ENCODE results near the gene METTL24.

Gene METTL24

GRCh38 chr6:110232450-110232849 is 125.7 kb downstream of the METTL24 start:
- no peak overlapping the region for H3K4me3 ChIP-seq (ENCODE audit: low read depth, low read length)
- H3K27me3 ChIP-seq (ENCODE audit: control insufficient read depth, insufficient read depth, low read length): no peaks in the 10 kb centered on the region
- no peaks in the 10 kb centered on the region for H3K4me1 ChIP-seq (ENCODE audit: control insufficient read depth, insufficient read depth, low read length)
- no peak overlapping the region for H3K9ac ChIP-seq (ENCODE audit: low read length)
- H3K36me3 ChIP-seq (ENCODE audit: control insufficient read depth, insufficient read depth, low read length): peaks cover 19% of the 10 kb centered on the region
- no peak overlapping the region for H3K27ac ChIP-seq (ENCODE audit: low read depth, low read length)
- no peaks in the 10 kb centered on the region for H3K9me3 ChIP-seq (ENCODE audit: control insufficient read depth, insufficient read depth, low read depth, low read length)

GRCh38 chr6:110226261-110226660 is 131.9 kb downstream of the METTL24 start:
- H3K27me3 ChIP-seq (ENCODE audit: control insufficient read depth, insufficient read depth, low read length): no peaks in the 10 kb centered on the region
- H3K4me3 ChIP-seq (ENCODE audit: low read depth, low read length): no peak overlapping the region
- no peaks in the 10 kb centered on the region for H3K9me3 ChIP-seq (ENCODE audit: control insufficient read depth, insufficient read depth, low read depth, low read length)
- H3K27ac ChIP-seq (ENCODE audit: low read depth, low read length): no peak overlapping the region
- no peak overlapping the region for H3K9ac ChIP-seq (ENCODE audit: low read length)
- H3K36me3 ChIP-seq (ENCODE audit: control insufficient read depth, insufficient read depth, low read length): peaks cover 37% of the 10 kb centered on the region
- H3K4me1 ChIP-seq (ENCODE audit: control insufficient read depth, insufficient read depth, low read length): no peaks in the 10 kb centered on the region

- Histone ChIP-seq H3K36me3 (ENCODE audit: control insufficient read depth, insufficient read depth, low read length) (peaks cover 54% of the 10 kb centered on the region), H3K4me3 (ENCODE audit: low read depth, low read length) (no peak overlapping the region), H3K27ac (ENCODE audit: low read depth, low read length) (no peak overlapping the region)
Observed at GRCh38 chr6:110221738-110222137, 136.4 kb downstream of the METTL24 start.

GRCh38 chr6:110217266-110217665 is 140.9 kb downstream of the METTL24 start:
- Histone ChIP-seq H3K9me3 (ENCODE audit: control insufficient read depth, insufficient read depth, low read depth, low read length) (no peaks in the 10 kb centered on the region), H3K4me3 (ENCODE audit: low read depth, low read length) (no peak overlapping the region), H3K27ac (ENCODE audit: low read depth, low read length) (0 out of 2 replicates have a peak overlapping the region, but pooled peaks have one; percentile 13), H3K27me3 (ENCODE audit: control insufficient read depth, insufficient read depth, low read length) (no peaks in the 10 kb centered on the region), H3K4me1 (ENCODE audit: control insufficient read depth, insufficient read depth, low read length) (0 out of 2 replicates have a peak, but pooled peaks cover 3% of the 10 kb centered on the region), H3K36me3 (ENCODE audit: control insufficient read depth, insufficient read depth, low read length) (peaks cover 68% of the 10 kb centered on the region), H3K9ac (ENCODE audit: low read length) (no peak overlapping the region)

More at GRCh38 chr6:110221738-110222137, 136.4 kb downstream of the METTL24 start:
- Histone ChIP-seq H3K27me3 (ENCODE audit: control insufficient read depth, insufficient read depth, low read length) (no peaks in the 10 kb centered on the region), H3K9ac (ENCODE audit: low read length) (no peak overlapping the region), H3K4me1 (ENCODE audit: control insufficient read depth, insufficient read depth, low read length) (0 out of 2 replicates have a peak, but pooled peaks cover 3% of the 10 kb centered on the region), H3K9me3 (ENCODE audit: control insufficient read depth, insufficient read depth, low read depth, low read length) (no peaks in the 10 kb centered on the region)

GRCh38 chr6:110216140-110216539 is 142.0 kb downstream of the METTL24 start:
- Histone ChIP-seq H3K4me3 (ENCODE audit: low read depth, low read length) (no peak overlapping the region), H3K9me3 (ENCODE audit: control insufficient read depth, insufficient read depth, low read depth, low read length) (no peaks in the 10 kb centered on the region), H3K9ac (ENCODE audit: low read length) (no peak overlapping the region), H3K36me3 (ENCODE audit: control insufficient read depth, insufficient read depth, low read length) (peaks cover 74% of the 10 kb centered on the region), H3K27ac (ENCODE audit: low read depth, low read length) (no peak overlapping the region), H3K27me3 (ENCODE audit: control insufficient read depth, insufficient read depth, low read length) (no peaks in the 10 kb centered on the region), H3K4me1 (ENCODE audit: control insufficient read depth, insufficient read depth, low read length) (0 out of 2 replicates have a peak, but pooled peaks cover 3% of the 10 kb centered on the region)

GRCh38 chr6:110214338-110214737 is 143.8 kb downstream of the METTL24 start:
- peaks cover 69% of the 10 kb centered on the region for H3K36me3 ChIP-seq (ENCODE audit: control insufficient read depth, insufficient read depth, low read length)
- H3K27ac ChIP-seq (ENCODE audit: low read depth, low read length): no peak overlapping the region
- H3K9me3 ChIP-seq (ENCODE audit: control insufficient read depth, insufficient read depth, low read depth, low read length): no peaks in the 10 kb centered on the region
- H3K4me3 ChIP-seq (ENCODE audit: low read depth, low read length): no peak overlapping the region
- H3K9ac ChIP-seq (ENCODE audit: low read length): no peak overlapping the region
- H3K27me3 ChIP-seq (ENCODE audit: control insufficient read depth, insufficient read depth, low read length): no peaks in the 10 kb centered on the region
- H3K4me1 ChIP-seq (ENCODE audit: control insufficient read depth, insufficient read depth, low read length): 0 out of 2 replicates have a peak, but pooled peaks cover 3% of the 10 kb centered on the region

GRCh38 chr6:110211753-110212152 is 146.4 kb downstream of the METTL24 start:
- H3K27ac ChIP-seq (ENCODE audit: low read depth, low read length): no peak overlapping the region
- H3K4me1 ChIP-seq (ENCODE audit: control insufficient read depth, insufficient read depth, low read length): no peaks in the 10 kb centered on the region
- no peaks in the 10 kb centered on the region for H3K27me3 ChIP-seq (ENCODE audit: control insufficient read depth, insufficient read depth, low read length)
- H3K36me3 ChIP-seq (ENCODE audit: control insufficient read depth, insufficient read depth, low read length): peaks cover 57% of the 10 kb centered on the region
- H3K9me3 ChIP-seq (ENCODE audit: control insufficient read depth, insufficient read depth, low read depth, low read length): no peaks in the 10 kb centered on the region
- no peak overlapping the region for H3K9ac ChIP-seq (ENCODE audit: low read length)
- H3K4me3 ChIP-seq (ENCODE audit: low read depth, low read length): no peak overlapping the region

GRCh38 chr6:110207652-110208051 is 150.5 kb downstream of the METTL24 start:
- no peak overlapping the region for H3K9ac ChIP-seq (ENCODE audit: low read length)
- peaks cover 37% of the 10 kb centered on the region for H3K36me3 ChIP-seq (ENCODE audit: control insufficient read depth, insufficient read depth, low read length)
- no peaks in the 10 kb centered on the region for H3K27me3 ChIP-seq (ENCODE audit: control insufficient read depth, insufficient read depth, low read length)
- no peaks in the 10 kb centered on the region for H3K4me1 ChIP-seq (ENCODE audit: control insufficient read depth, insufficient read depth, low read length)
- H3K9me3 ChIP-seq (ENCODE audit: control insufficient read depth, insufficient read depth, low read depth, low read length): no peaks in the 10 kb centered on the region
- H3K4me3 ChIP-seq (ENCODE audit: low read depth, low read length): no peak overlapping the region
- no peak overlapping the region for H3K27ac ChIP-seq (ENCODE audit: low read depth, low read length)

- H3K9ac ChIP-seq (ENCODE audit: low read length): no peak overlapping the region
- no peaks in the 10 kb centered on the region for H3K4me1 ChIP-seq (ENCODE audit: control insufficient read depth, insufficient read depth, low read length)
Observed at GRCh38 chr6:110201151-110201884, 156.8 kb downstream of the METTL24 start.

GRCh38 chr6:110198561-110198960 is 159.6 kb downstream of the METTL24 start:
- no peak overlapping the region for H3K9ac ChIP-seq (ENCODE audit: low read length)
- no peaks in the 10 kb centered on the region for H3K9me3 ChIP-seq (ENCODE audit: control insufficient read depth, insufficient read depth, low read depth, low read length)
- H3K4me1 ChIP-seq (ENCODE audit: control insufficient read depth, insufficient read depth, low read length): no peaks in the 10 kb centered on the region
- no peaks in the 10 kb centered on the region for H3K27me3 ChIP-seq (ENCODE audit: control insufficient read depth, insufficient read depth, low read length)
- no peak overlapping the region for H3K4me3 ChIP-seq (ENCODE audit: low read depth, low read length)
- no peak overlapping the region for H3K27ac ChIP-seq (ENCODE audit: low read depth, low read length)
- peaks cover 17% of the 10 kb centered on the region for H3K36me3 ChIP-seq (ENCODE audit: control insufficient read depth, insufficient read depth, low read length)

More at GRCh38 chr6:110201151-110201884, 156.8 kb downstream of the METTL24 start:
- Histone ChIP-seq H3K36me3 (ENCODE audit: control insufficient read depth, insufficient read depth, low read length) (0 out of 2 replicates have a peak, but pooled peaks cover 7% of the 10 kb centered on the region), H3K27ac (ENCODE audit: low read depth, low read length) (no peak overlapping the region), H3K27me3 (ENCODE audit: control insufficient read depth, insufficient read depth, low read length) (no peaks in the 10 kb centered on the region), H3K4me3 (ENCODE audit: low read depth, low read length) (no peak overlapping the region), H3K9me3 (ENCODE audit: control insufficient read depth, insufficient read depth, low read depth, low read length) (no peaks in the 10 kb centered on the region)

- H3K27me3 ChIP-seq (ENCODE audit: control insufficient read depth, insufficient read depth, low read length): no peaks in the 10 kb centered on the region
- H3K9ac ChIP-seq (ENCODE audit: low read length): no peak overlapping the region
- H3K27ac ChIP-seq (ENCODE audit: low read depth, low read length): no peak overlapping the region
- no peaks in the 10 kb centered on the region for H3K4me1 ChIP-seq (ENCODE audit: control insufficient read depth, insufficient read depth, low read length)
- peaks cover 18% of the 10 kb centered on the region for H3K36me3 ChIP-seq (ENCODE audit: control insufficient read depth, insufficient read depth, low read length)
- no peaks in the 10 kb centered on the region for H3K9me3 ChIP-seq (ENCODE audit: control insufficient read depth, insufficient read depth, low read depth, low read length)
- no peak overlapping the region for H3K4me3 ChIP-seq (ENCODE audit: low read depth, low read length)
Observed at GRCh38 chr6:110196874-110197273, 161.3 kb downstream of the METTL24 start.

Data from HUES6 (cell line).